Stomach (tissue), 4 donors: ENCODE data around the gene CHST14.

Experiments used
- EP300 ChIP-seq: sonication (generic); formaldehyde crosslinking; IDR thresholded peaks from one replicate; pipeline ENCODE4 v1.6.1; 2017; ENCODE audit warnings: antibody characterized with exemption
- POLR2A ChIP-seq, 4 donors: fragments of 450-650 bp; IDR thresholded peaks; one replicate each; pipeline ENCODE4 v1.6.1; 2016; ENCODE audit warnings: antibody characterized with exemption in 4 of 4, control low read depth in 2 of 4, mild to moderate bottlenecking in 1 of 4, moderate library complexity in 1 of 4
- POLR2AphosphoS5 ChIP-seq, 3 donors: sonication (generic); formaldehyde crosslinking; IDR thresholded peaks; one replicate each; pipeline ENCODE4 v1.6.1; 2016; ENCODE audit warnings: antibody characterized with exemption in 3 of 3
- TF ChIP-seq, protein P1 (sequence below), 7 experiments: fragments of 450-650 bp in 4 of 7; fragments of 200-600 bp in 3 of 7; sonication (generic) in 3 of 7; IDR thresholded peaks; one replicate each; pipeline ENCODE4 v1.5.1; 2016 to 2019; ENCODE audit warnings: antibody characterized with exemption in 7 of 7, control low read depth in 2 of 7, mild to moderate bottlenecking in 1 of 7

GRCh38 chr15:40436892-40437751 lies 33.7 kb upstream of the CHST14 start:
- TF ChIP-seq POLR2A (IDR thresholded peaks at IDR 0.05) = no peak
- TF ChIP-seq POLR2AphosphoS5 (IDR thresholded peaks at IDR 0.05) = no peak
- TF ChIP-seq, protein P1, sequence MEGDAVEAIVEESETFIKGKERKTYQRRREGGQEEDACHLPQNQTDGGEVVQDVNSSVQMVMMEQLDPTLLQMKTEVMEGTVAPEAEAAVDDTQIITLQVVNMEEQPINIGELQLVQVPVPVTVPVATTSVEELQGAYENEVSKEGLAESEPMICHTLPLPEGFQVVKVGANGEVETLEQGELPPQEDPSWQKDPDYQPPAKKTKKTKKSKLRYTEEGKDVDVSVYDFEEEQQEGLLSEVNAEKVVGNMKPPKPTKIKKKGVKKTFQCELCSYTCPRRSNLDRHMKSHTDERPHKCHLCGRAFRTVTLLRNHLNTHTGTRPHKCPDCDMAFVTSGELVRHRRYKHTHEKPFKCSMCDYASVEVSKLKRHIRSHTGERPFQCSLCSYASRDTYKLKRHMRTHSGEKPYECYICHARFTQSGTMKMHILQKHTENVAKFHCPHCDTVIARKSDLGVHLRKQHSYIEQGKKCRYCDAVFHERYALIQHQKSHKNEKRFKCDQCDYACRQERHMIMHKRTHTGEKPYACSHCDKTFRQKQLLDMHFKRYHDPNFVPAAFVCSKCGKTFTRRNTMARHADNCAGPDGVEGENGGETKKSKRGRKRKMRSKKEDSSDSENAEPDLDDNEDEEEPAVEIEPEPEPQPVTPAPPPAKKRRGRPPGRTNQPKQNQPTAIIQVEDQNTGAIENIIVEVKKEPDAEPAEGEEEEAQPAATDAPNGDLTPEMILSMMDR (IDR thresholded peaks at IDR 0.05) = no peak
- no peak for TF ChIP-seq EP300
